Measurements from ENCODE around the gene MROH2A.

Gene MROH2A

DNA sequence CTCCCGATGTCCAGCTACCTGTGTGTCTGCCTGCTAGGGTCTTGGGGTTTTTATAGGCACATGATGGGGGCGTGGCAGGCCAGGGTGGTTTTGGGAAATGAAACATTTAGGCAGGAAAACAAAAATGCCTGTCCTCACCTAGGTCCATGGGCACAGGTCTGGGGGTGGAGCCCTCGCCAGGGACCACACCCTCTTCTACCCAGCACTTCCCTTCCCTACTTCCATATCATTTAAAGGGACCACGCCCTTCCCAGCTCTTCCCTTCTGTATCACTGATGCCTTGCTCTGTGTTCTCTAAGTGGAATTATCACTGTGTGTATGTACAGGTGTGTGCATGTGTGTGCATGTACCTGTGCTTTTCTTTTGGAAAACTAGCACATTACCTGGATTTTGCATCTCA lies 11.7 kb upstream of the MROH2A start:
- DNase-seq (ENCODE audit: low spot score): no peak

DNA sequence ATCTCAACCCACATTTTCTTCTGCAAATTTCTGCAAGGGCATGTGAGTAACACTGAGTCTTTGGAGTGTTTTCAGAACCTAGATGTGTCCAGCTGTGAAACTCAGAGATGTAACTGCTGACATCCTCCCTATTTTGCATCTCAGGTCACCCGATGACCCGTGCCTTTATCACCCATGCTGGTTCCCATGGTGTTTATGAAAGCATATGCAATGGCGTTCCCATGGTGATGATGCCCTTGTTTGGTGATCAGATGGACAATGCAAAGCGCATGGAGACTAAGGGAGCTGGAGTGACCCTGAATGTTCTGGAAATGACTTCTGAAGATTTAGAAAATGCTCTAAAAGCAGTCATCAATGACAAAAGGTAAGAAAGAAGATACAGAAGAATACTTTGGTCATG lies 10.1 kb upstream of the MROH2A start:
- no peak for DNase-seq (ENCODE audit: low spot score)

DNA sequence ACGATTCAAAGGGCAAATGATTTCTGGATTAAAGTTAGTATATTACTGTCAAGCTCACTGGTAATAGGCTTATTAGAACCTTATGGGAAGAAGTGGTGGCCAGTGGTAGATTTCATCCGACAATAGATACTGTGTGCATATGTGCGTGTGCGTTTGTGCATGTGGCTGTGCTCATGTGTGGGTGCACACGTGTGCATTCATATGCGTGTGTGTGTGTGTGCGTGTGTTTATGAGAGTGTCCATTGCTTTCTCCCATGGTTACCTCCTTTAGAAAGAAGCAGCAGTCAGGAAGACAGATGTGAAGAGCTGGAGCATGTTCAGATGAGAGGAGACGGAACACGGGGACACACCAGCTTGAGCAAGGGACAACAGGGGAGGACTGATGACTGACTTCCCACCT lies 8.9 kb upstream of the MROH2A start:
- DNase-seq (ENCODE audit: low spot score): no peak

DNA sequence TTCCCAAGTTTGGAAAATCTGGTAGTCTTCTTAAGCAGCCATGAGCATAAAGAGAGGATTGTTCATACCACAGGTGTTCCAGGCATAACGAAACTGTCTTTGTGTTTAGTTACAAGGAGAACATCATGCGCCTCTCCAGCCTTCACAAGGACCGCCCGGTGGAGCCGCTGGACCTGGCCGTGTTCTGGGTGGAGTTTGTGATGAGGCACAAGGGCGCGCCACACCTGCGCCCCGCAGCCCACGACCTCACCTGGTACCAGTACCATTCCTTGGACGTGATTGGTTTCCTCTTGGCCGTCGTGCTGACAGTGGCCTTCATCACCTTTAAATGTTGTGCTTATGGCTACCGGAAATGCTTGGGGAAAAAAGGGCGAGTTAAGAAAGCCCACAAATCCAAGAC lies 6.0 kb upstream of the MROH2A start:
- DNase-seq (ENCODE audit: low spot score): no peak

DNA sequence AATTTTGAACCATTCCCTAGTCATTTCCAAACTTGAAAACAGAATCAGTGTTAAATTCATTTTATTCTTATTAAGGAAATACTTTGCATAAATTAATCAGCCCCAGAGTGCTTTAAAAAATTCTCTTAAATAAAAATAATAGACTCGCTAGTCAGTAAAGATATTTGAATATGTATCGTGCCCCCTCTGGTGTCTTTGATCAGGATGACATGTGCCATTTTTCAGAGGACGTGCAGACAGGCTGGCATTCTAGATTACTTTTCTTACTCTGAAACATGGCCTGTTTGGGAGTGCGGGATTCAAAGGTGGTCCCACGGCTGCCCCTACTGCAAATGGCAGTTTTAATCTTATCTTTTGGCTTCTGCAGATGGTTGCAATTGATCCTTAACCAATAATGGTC lies 5.5 kb upstream of the MROH2A start:
- no peak for DNase-seq (ENCODE audit: low spot score)

DNA sequence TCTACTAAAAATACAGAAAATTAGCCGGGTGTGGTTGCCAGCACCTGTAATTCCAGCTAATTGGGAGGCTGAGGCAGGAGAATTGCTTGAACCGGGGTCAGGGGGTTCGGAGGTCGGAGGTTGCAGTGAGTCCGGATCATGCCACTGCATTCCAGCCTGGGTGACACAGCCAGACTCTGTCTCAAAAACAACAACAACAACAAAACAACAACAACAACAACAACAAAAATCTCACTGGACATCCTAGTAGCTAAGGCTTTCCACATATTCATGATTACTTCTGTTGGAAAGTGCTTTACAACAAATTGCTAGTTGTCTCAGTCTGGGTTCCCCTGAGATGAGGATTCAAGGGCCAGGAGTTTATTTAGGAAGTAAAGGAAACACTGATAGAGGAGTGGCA lies 4.3 kb upstream of the MROH2A start:
- no peak for DNase-seq (ENCODE audit: low spot score)

DNA sequence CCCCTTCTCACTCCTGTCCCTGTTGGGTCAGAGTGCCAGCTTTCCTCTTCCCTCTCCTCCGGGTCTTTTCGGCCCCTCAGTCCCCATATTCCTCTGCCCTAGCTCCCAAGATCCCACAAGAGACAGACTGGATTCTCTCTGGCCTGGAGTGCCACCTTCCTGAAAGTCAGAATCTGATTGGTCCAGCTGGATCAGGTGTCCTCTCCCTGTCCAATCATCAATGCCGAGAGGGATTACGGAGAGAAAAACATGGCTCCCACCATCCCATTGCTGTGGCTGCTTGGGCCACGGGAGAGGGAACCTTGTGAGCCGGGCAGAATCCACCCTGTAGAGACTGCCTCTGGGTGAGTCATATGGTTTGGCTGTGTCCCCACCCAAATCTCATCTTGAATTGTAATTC lies 2.7 kb upstream of the MROH2A start:
- no peak for DNase-seq (ENCODE audit: low spot score)

DNA sequence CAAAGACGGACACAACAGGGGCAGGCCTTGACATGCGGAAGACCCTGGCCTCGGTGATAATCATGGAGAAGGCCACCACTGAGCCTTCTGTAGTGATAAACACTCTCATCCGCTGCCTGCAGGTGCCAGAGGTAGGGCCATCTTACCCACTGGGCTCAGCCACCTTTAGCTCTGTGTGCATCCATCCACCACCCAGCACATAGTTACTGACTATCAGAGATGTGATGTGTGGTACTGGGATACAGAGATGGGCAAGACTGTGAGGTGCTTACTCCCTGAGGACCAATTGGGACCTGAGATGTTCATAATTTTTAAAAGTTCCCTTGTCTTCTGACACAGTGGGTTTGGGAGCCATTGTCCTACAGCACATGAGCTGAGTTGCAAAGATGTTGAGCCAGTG lies 1.6 kb downstream of the MROH2A start:
- DNase-seq (ENCODE audit: low spot score): no peak

DNA sequence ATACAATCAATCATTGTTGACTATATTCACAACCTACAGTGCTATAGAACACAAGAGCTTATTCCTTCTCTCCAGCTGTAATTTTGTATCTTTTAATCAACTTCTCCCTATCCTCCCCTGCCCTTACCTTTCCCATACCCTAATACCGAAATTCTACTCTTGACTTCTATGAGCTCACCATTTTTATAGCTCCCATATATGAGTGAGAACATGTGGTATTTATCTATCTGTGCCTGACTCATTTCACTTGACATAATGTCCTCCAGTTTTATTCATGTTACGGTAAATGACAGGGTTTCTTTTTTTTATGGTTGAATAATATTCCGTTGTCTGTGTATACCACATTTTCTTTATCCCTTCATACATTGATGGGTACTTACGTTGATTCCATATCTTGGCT lies 2.6 kb downstream of the MROH2A start:
- no peak for DNase-seq (ENCODE audit: low spot score)

DNA sequence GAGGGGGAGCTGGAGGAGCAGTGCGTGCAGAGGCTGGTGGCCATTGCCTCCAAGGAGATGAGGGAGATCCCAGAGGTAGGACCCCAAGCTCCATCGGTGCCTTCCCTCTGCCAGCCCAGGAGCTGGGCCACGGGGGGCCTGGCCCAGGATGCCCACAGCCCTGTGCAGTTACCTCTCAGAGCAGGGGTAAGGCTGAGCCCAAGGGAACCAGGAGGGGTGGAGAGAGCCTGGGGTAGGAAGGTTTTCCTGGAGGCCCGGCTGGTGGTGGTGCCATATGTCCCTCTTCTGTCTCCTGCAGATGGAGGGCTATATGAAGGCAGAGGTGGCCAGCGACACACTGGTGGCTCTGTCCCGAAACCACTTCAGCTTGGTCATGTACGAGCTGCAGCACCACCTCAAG lies 11.4 kb downstream of the MROH2A start:
- no peak for DNase-seq (ENCODE audit: low spot score)

DNA sequence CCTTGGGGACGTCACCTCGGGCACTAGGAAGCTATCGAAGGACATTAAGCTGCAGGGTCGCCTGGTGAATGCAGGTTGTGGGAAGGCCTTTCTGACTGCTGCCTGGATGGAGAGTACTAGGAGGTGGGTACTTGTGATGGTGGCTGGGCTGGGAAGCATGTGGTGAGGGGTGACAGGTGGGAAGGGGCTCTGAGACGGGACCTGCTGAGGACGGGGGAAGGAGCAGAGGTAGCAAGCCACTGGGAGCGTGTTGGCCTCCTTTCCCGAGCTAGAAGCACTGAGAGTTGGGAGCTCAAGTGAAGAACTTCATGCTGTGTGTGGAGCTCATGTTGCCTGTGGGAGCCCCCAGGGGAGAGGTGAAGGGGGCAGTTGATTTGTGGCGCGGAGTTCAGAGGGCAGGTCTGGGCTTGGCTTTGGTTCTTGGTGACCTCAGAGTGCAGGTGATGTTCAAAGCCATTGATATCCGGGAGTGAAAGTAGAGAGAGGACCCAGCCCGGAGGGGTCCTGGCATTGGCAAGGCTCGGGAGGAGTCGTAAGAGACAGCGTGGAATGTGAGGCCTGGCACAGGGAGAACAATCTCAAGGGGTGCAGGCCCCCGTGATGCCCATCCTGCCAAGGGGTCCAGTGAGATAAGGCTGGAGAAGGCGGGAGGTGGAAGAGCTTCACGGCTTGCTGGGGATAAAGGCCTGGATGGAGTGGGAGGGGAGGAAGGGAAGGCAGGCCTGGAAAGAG lies 13.2 kb downstream of the MROH2A start:
- no peak for DNase-seq (ENCODE audit: low spot score)

DNA sequence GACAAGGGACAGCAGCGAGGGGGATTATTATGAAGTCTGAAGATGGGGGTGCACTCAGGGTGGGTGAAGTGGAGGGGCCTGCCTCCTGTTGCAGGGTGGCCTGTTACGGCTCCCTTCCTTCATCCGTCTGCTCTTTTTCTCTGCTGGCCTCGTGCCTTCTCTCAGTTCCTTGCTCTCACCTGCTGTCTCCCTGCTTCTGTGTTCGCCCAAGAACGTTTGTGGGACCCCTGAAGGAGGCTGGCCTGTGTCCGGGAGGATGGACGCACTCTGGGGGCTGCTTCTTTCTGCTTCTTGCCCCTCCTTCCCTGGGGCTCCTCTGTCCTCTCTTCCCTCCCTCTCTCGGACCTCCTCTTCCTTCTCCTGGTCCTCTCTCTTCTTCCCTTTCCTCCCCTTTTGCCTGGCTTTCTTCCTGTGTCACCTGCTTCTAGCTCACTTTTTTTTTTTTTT lies 13.8 kb downstream of the MROH2A start:
- no peak for DNase-seq (ENCODE audit: low spot score)

DNA sequence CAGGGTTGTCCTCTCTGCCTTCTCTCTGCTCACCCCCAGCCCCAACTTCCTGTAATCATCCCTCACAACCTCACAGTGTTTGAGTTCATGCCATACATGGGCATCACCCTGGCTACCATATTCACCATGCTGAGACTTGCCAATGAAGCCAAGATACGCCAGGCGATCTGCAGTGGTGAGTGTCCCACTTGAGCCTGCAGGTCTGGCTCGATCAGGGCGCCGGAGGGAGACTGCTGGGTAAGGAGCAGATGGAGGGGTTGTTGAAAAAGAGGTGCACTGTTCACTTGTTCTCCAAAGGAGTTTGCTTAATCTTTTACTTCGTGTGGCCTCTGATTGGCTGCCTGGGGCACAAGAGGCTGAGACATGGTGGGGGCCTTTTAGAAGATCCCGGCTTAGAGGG lies 14.6 kb downstream of the MROH2A start:
- no peak for DNase-seq (ENCODE audit: low spot score)

DNA sequence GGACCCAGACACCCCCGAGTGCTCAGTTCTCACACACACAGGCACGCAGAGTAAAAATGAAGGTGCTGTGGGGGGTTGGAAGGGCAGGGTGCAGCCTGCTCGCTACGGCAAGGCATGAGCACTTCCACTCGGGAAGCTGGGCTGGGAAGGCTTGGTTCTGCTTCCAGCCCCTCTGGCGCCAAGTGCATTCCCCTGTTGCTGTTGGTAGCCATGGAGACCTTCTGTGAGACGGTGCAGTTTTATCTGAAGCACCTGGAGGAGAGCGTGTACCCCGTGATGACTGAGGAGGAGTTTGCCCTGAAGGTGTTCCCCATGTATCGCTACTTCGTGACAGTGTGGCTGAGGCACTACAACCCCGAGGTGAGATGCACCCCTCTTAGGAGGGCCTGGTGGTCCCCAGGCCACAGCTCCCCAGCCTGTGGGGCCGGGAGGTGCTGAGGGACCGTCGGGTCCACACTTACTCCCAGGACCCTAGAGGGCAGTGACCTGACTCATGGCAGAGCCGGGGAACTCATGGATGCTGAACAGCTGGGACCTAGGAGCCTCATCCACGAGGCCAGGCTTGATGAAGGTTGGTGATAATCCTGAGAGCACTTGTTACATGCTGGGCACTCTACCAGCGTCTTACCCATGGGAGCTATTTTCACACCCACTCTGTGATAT lies 15.5 kb downstream of the MROH2A start:
- no peak for DNase-seq (ENCODE audit: low spot score)

DNA sequence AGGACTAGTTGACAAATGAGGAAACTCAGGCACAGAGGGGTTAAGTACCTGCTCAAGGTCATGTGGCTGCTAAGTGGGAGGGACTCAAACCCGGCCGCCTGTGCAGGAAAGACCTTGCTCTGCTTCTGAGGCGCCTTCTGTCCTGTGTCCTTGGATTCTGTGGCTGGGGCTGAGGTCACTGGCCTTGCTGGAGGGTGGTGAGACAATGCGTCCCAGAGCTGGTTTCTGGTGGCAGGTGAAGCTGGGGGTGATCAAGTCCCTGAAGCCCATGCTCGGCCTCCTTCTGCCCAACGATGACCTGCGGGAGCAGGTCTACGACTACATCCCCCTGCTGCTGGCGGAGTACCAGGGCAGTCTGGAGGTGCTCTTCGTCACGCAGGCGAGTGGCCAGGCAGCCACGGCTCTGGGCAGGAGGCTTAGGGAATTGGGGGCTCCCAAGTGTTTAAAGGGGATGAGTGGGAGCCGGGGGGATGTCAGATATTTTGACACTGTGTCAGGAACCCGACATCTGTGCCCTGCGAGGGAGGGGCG lies 16.1 kb downstream of the MROH2A start:
- no peak for DNase-seq (ENCODE audit: low spot score)

DNA sequence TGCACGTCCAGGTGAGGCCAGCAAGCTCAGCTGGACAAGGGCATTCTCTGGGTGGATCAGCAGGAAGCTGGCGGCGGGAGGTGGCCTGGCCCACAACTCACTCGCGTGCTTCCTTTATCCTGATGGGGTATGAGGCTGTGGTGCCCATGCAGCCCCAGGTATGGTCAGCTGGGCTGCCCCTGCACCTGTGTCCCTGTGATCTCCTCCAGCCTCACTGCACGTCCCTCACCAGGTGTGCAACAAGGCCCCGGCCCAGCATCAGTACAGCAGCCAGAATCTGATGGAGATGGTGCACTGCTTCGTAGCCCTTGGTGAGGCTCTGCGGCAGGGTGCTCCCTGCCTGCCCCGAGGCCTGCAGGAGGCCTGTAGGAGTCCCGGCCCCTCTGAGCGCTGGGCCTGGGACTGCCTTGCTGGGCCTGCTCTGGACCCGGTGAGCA lies 17.6 kb downstream of the MROH2A start:
- no peak for DNase-seq (ENCODE audit: low spot score)

DNA sequence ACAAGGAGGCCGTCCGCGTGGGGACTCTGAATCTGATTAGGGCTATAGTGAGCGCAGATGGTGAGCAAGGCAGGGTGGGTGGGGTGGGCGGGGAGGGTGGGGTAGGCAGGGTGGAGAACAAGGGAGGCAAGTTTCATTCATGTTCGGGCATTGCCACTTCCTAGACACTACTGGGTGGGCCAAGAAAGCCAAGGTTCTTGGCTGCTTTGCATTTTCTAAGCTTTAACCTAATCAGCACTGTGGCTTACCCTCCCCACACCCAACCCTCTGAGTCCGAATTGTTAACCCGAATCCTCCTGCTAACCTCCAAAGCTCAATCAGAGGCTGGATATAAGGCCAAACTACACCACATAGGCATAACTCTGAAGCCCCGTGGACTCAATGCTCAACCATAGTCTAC lies 18.1 kb downstream of the MROH2A start:
- no peak for DNase-seq (ENCODE audit: low spot score)

DNA sequence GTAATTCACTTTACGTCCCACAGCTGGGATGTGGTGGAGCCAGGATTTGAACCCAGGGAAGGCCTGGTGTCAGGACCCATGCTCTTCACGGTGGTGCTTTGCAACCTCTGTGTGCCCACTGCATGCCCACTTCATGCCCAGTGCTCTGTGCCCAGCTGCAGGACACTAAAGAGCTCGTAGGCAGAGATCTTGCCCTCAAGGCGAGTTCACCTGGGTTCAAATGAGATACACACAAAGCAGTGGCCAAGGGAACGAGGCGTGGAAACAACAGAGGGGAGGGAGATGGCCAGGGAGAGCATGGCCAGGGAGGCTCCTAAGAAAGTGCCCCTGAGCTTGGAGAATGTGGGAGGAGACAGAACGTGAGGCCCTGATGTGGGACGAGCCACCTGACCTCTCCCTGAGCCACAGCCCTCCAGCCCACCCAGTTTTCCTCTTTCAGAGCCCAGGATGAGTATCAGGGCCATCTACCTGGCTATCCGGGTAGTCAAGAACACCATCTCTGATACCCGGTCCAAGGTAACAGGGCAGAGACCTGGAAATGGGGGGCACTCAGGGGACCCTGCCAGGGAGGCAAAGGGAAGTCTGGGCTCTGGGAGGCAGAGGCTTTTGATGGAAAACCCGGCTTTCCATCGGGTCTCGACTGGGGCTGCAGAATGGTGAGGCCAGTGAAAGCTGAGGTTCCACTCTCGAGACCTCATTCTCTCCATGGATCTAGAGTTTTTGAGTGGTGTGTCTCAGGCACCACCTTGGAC lies 20.4 kb downstream of the MROH2A start:
- no peak for DNase-seq (ENCODE audit: low spot score)

DNA sequence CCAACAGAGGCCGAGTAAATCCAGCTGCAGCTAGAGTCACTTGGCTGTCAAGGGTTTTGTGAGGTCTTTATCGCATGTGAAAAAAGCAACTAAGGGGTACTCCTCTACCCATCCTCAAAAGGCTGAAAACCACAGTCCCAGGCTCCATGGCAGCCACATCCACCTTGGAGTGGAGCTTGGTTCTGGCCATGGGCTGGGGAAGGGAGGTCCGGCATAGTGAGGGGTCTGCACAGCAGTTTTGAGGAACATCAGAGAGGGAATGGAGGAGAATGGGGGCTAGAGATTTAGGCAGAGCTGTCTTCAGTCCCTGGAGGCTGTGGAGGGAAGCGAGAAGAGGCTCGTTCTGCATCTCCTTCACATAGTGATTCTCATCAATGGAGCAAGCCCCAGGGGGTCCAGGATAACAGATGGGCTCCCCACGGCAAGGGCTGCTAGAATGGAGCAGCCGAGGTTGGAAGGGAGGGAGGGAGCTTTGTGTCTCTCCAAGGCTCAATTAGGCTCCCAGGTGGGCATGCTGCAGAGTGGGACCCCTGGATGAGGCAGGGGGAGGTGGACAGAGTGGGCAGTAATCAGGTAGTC lies 21.0 kb downstream of the MROH2A start:
- no peak for DNase-seq (ENCODE audit: low spot score)

DNA sequence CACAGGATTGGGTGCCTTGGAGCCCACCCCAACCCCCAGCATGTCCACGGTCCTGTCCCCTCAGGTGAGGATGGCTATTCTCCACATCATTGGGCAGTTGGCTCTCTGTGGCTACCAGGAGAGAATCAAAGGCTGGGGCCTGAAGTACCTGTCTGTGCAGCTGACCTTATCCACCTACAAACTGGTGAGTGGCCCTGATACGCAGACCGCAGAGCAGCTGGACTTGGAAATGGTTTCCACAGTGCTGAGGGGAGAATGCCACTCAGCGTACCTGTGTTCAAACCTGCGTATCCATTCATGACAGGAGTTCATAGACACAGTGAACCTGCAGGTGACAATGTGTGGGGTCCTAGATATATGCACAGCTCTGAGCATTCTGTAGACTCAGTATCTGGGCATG lies 21.6 kb downstream of the MROH2A start:
- no peak for DNase-seq (ENCODE audit: low spot score)

DNA sequence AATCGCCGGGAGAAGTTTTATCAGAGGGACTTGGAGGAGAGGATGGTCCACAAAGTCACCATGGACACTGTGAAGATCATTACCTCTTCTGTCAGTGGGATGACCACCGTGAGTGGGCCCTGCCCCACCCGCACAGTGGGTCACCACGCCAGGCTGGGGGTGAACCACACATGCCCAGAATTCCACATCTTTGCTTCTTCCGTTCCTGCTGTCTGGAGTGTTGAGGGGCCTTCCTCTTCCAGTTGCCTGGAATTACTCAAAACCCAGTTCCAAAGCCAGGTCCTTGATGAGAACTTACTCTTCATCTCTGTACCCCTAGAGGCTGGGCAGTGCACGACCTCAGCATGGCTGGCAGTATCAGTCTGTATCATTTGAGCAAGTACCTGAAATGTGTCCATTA lies 22.1 kb downstream of the MROH2A start:
- no peak for DNase-seq (ENCODE audit: low spot score)

DNA sequence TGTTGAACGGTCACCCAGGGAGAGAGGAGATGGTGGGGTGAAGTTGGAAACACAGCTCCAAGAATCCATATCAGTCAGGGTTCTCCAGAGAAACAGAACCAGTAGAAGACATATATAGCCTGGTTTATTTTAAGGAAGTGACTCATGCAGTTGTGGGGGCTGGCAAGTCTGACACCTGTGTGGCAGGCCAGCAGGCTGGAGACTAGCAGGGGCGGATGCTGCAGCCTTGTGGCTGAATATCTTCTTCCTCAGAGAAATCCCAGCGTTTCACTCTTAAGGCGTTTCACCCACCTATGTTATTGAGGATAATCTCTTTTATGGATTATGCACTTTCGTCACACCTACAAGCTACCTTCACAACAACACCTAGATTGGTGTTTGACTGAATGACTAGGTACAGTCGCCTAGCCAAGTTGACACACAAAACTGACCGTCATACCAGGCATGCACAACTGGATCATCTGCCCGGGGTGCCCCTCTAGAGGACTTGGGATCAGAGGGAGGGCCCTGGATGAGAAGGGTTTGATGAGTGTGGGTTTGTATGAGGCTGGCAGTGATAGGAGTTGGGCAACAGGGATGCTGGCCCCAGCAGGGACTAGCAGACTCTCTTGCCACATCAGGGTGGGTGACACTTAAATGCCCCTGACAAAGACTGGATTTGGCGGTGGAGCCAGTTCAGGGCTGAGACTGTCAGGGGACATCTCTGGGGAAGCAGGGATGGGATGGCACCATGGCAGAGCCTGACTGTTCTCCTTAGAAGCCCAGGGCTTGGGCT lies 23.4 kb downstream of the MROH2A start:
- no peak for DNase-seq (ENCODE audit: low spot score)

All from CD4-positive, alpha-beta T cell treated with Interleukin-15 for 4 hours (primary cell).